ENCODE measurements around the gene ZNF679.

GRCh38 chr7:64192775-64193174, 35.5 kb upstream of the ZNF679 start:
- TF ChIP-seq CTCF (IDR thresholded peaks at IDR 0.05) = no peak
- TF ChIP-seq POLR2A (IDR thresholded peaks at IDR 0.05) = no peak
